Nephron (organoid): ENCODE data around the gene TRAF3.

ENCODE experiments used
- H3K27ac Mint-ChIP-seq, 3 experiments: 2 replicates each; pipeline ENCODE4 v1.8.0; 2020; ENCODE audit warnings: mixed read lengths in 3 of 3, mild to moderate bottlenecking in 2 of 3, moderate library complexity in 1 of 3
- H3K27me3 Mint-ChIP-seq: 2 replicates; pipeline ENCODE4 v1.8.0; 2021; ENCODE audit warnings: low read depth, mild to moderate bottlenecking, moderate library complexity, mixed read lengths
- H3K36me3 Mint-ChIP-seq: 2 replicates; pipeline ENCODE4 v1.8.0; 2020; ENCODE audit warnings: low read depth, mixed read lengths
- H3K4me1 Mint-ChIP-seq: 2 replicates; pipeline ENCODE4 v1.8.0; 2020; ENCODE audit warnings: mixed read lengths
- H3K4me3 Mint-ChIP-seq, 3 experiments: 2 replicates each; pipeline ENCODE4 v1.8.0; 2020; ENCODE audit warnings: mild to moderate bottlenecking in 3 of 3, mixed read lengths in 3 of 3, moderate library complexity in 2 of 3
- H3K9me3 Mint-ChIP-seq: 2 replicates; pipeline ENCODE4 v1.8.0; 2020; ENCODE audit warnings: mixed read lengths
- CTCF ChIP-seq, 3 experiments: fragments of 200-600 bp; sonication (generic); IDR thresholded peaks; one replicate each; pipeline ENCODE4 v1.5.0; 2021; ENCODE audit warnings: antibody characterized with exemption in 3 of 3; ENCODE audit not compliant: unreplicated experiment in 3 of 3

Gene TRAF3

GRCh38 chr14:102955636-102956408, 178.6 kb downstream of the TRAF3 start:
- Mint-ChIP-seq H3K27ac (no peak overlapping the region), H3K27me3 (no peaks in the 10 kb centered on the region), H3K4me1 (no peaks in the 10 kb centered on the region), H3K4me3 (no peak overlapping the region), H3K9me3 (no peaks in the 10 kb centered on the region), H3K36me3 (peaks cover 74% of the 10 kb centered on the region)
- no peak for TF ChIP-seq CTCF (IDR thresholded peaks at IDR 0.05; ENCODE audit: unreplicated experiment in 3 of 3)

GRCh38 chr14:102957222-102957621, 180.0 kb downstream of the TRAF3 start:
- no peaks in the 10 kb centered on the region for H3K27me3 Mint-ChIP-seq

GRCh38 chr14:102958461-102958860, 181.2 kb downstream of the TRAF3 start:
- no peaks in the 10 kb centered on the region for H3K4me1 Mint-ChIP-seq
- no peaks in the 10 kb centered on the region for H3K27me3 Mint-ChIP-seq
- TF ChIP-seq CTCF (IDR thresholded peaks at IDR 0.05; ENCODE audit: unreplicated experiment in 3 of 3), result no peak
- H3K36me3 Mint-ChIP-seq, result peaks cover 66% of the 10 kb centered on the region
- no peak overlapping the region for H3K4me3 Mint-ChIP-seq
- no peak overlapping the region for H3K27ac Mint-ChIP-seq
- no peaks in the 10 kb centered on the region for H3K9me3 Mint-ChIP-seq

More at GRCh38 chr14:102957222-102957621, 180.0 kb downstream of the TRAF3 start:
- Mint-ChIP-seq H3K27ac (no peak overlapping the region), H3K36me3 (peaks cover 66% of the 10 kb centered on the region), H3K4me3 (no peak overlapping the region), H3K9me3 (no peaks in the 10 kb centered on the region), H3K4me1 (no peaks in the 10 kb centered on the region)
- no peak for TF ChIP-seq CTCF (IDR thresholded peaks at IDR 0.05; ENCODE audit: unreplicated experiment in 3 of 3)
